Glutamatergic neuron (in vitro differentiated cells): ENCODE results near the gene ALPP. TPM values are rescaled to one million over a fixed set of nuclear protein-coding genes. Genes with fewer than 3 reads are reported as not detected.
"Not testable (repeated sequence)": the region's sequence is repeated elsewhere in the genome, so short reads cannot be mapped to it uniquely, and the experiment has no call there.

ENCODE experiments used
- DNase-seq: peaks from one replicate; pipeline ENCODE4 v3.0.0; 2022
- H3K27ac Mint-ChIP-seq: one replicate; pipeline ENCODE4 v1.8.0; 2020; ENCODE audit warnings: mild to moderate bottlenecking, mixed read lengths, inconsistent platforms; ENCODE audit not compliant: unreplicated experiment
- H3K27me3 Mint-ChIP-seq: one replicate; pipeline ENCODE4 v1.8.0; 2020; ENCODE audit warnings: mild to moderate bottlenecking, moderate library complexity, mixed read lengths, inconsistent platforms; ENCODE audit not compliant: unreplicated experiment
- H3K36me3 Mint-ChIP-seq: one replicate; pipeline ENCODE4 v1.8.0; 2020; ENCODE audit warnings: mild to moderate bottlenecking, mixed read lengths, inconsistent platforms; ENCODE audit not compliant: unreplicated experiment
- H3K4me1 Mint-ChIP-seq: one replicate; pipeline ENCODE4 v1.8.0; 2020; ENCODE audit warnings: mild to moderate bottlenecking, low read depth, mixed read lengths, inconsistent platforms; ENCODE audit not compliant: unreplicated experiment
- H3K4me3 Mint-ChIP-seq: one replicate; pipeline ENCODE4 v1.8.0; 2020; ENCODE audit warnings: mild to moderate bottlenecking, mixed read lengths, inconsistent platforms; ENCODE audit not compliant: unreplicated experiment
- H3K9me3 Mint-ChIP-seq: one replicate; pipeline ENCODE4 v1.8.0; 2020; ENCODE audit warnings: mild to moderate bottlenecking, moderate library complexity, mixed read lengths, inconsistent platforms; ENCODE audit not compliant: unreplicated experiment
- total RNA-seq: library from RNA; stranded (reverse); fragmentation: NEBNext Ultra II Directional; extraction: Animal tissue kit (Norgen Biotek cat#: 25700); gene quantifications from one replicate; pipeline ENCODE4 v1.2.1, GENCODE V29; 2021; ENCODE audit not compliant: unreplicated experiment
- TF ChIP-seq, protein P1 (sequence below): fragments of 200-600 bp; sonication (generic); IDR thresholded peaks from one replicate; pipeline ENCODE4 v1.5.0; 2021; ENCODE audit not compliant: partially characterized antibody, unreplicated experiment

The ALPP gene
- total RNA-seq, 1 donor from 2014 or later: 0.34 TPM

DNA sequence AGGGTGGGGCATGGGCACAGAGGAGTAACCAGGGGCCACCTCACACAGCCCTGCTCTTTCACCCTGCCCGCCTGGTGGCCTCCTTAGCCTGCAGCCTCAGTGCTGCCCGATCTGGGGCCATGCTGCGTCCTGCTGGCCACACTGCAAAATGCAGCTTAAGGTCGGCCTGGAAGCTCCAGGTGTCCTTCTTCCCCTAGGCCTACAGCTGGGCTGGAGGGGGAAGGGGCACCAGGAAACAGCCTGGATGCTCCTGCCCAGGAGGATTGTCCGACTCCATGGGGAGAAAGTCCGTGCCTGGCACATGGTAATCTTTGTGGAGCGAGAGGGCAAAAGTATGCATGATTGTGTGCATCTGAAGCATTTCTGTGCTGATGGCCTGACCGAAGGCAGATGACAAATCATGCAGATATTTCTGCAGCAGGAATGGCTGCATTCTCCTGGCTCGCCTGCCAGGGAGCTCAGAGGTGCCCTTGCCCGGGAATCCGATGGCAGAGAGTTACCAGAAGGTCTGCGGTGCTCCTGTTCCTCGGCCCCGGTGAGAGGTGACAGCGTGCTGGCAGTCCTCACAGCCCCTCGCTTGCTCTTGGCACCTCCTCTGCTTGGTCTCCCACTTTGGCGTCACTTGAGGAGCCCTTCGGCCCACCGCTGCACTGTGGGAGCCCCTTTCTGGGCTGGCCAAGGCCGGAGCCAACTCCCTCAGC is 12.8 kb upstream of the ALPP start:
- DNase-seq: peak; percentile 78
- Mint-ChIP-seq H3K4me1 (no peaks in the 10 kb centered on the region), H3K9me3 (peaks cover 3% of the 10 kb centered on the region), H3K27me3 (no peaks in the 10 kb centered on the region), H3K27ac (no peak overlapping the region), H3K4me3 (no peak overlapping the region), H3K36me3 (no peaks in the 10 kb centered on the region)
- TF ChIP-seq, protein P1, sequence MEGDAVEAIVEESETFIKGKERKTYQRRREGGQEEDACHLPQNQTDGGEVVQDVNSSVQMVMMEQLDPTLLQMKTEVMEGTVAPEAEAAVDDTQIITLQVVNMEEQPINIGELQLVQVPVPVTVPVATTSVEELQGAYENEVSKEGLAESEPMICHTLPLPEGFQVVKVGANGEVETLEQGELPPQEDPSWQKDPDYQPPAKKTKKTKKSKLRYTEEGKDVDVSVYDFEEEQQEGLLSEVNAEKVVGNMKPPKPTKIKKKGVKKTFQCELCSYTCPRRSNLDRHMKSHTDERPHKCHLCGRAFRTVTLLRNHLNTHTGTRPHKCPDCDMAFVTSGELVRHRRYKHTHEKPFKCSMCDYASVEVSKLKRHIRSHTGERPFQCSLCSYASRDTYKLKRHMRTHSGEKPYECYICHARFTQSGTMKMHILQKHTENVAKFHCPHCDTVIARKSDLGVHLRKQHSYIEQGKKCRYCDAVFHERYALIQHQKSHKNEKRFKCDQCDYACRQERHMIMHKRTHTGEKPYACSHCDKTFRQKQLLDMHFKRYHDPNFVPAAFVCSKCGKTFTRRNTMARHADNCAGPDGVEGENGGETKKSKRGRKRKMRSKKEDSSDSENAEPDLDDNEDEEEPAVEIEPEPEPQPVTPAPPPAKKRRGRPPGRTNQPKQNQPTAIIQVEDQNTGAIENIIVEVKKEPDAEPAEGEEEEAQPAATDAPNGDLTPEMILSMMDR: peak; percentile 69

DNA sequence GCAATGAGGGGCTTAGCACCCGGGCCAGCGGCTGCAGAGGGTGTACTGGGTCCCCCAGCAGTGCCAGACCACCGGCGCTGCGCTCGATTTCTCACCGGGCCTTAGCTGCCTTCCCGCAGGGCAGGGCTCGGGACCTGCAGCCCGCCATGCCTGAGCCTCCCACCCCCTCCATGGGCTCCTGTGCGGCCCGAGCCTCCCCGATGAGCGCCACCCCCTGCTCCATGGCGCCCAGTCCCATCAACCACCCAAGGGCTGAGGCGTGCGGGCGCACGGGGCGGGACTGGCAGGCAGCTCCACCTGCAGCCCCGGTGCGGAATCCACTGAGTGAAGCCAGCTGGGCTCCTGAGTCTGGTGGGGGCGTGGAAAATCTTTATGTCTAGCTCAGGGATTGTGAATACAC is 12.1 kb upstream of the ALPP start:
- H3K27me3 Mint-ChIP-seq, H3K4me1 Mint-ChIP-seq, DNase-seq, H3K27ac Mint-ChIP-seq, H3K9me3 Mint-ChIP-seq, H3K4me3 Mint-ChIP-seq, H3K36me3 Mint-ChIP-seq: not testable (repeated sequence)

DNA sequence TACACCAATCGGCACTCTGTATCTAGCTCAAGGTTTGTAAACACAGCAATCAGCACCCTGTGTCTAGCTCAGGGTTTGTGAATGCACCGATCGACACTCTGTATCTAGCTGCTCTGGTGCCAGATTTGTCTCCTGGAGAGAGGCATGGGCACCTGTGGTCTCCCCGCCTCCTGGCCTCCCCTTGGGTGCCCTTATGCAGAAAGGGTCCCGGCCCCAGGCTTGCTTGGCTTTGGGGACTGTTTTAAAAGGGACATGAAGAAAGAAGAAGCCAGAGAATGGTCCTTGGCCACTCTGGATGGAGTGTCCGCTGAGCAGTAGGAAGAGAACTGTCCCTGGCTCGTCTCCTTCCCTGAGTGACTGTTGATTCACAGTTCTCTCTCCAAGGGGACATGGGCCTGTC is 11.5 kb upstream of the ALPP start:
- H3K4me3 Mint-ChIP-seq: no peak overlapping the region
- DNase-seq: no peak
- no peaks in the 10 kb centered on the region for H3K27me3 Mint-ChIP-seq
- H3K4me1 Mint-ChIP-seq: no peaks in the 10 kb centered on the region
- H3K36me3 Mint-ChIP-seq: no peaks in the 10 kb centered on the region
- peaks cover 3% of the 10 kb centered on the region for H3K9me3 Mint-ChIP-seq
- TF ChIP-seq, protein P1: no peak
- H3K27ac Mint-ChIP-seq: no peak overlapping the region

DNA sequence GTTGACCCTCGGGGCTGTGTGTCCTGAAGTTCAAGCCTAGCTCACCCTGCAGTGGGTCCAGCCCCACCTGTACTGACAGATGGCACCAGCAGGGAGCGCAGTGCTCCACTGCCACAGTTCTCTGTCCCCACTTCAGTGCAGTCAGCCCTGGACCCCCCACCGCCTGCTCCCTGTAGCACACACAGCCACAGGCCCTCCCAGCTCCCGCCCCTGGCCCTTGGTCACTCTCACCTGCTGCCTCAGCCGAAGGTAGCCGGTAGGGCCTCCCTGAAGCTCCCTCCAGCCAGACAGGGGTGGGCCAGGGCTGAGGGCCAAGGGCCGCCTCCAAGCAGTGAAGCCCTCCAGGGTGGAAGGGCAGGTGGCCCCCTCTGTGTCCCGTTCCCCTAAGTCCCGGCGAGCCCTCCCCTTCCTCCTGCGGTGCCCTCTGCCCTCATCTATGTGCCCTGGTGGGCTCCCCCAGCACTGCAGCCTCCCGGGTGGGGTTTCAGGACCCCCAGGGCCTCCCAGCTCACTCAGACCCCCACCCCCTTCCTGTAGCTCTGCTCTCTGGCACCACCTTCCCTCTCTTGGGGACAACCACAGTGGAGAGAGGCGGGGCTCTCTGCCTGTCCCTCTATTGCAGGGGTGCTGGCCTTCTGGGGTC is 10.8 kb upstream of the ALPP start:
- Mint-ChIP-seq H3K36me3 (no peaks in the 10 kb centered on the region), H3K27me3 (no peaks in the 10 kb centered on the region), H3K27ac (no peak overlapping the region), H3K4me3 (no peak overlapping the region), H3K9me3 (no peaks in the 10 kb centered on the region), H3K4me1 (no peaks in the 10 kb centered on the region)
- TF ChIP-seq, protein P1: peak; percentile 5
- peak; percentile 32 for DNase-seq

DNA sequence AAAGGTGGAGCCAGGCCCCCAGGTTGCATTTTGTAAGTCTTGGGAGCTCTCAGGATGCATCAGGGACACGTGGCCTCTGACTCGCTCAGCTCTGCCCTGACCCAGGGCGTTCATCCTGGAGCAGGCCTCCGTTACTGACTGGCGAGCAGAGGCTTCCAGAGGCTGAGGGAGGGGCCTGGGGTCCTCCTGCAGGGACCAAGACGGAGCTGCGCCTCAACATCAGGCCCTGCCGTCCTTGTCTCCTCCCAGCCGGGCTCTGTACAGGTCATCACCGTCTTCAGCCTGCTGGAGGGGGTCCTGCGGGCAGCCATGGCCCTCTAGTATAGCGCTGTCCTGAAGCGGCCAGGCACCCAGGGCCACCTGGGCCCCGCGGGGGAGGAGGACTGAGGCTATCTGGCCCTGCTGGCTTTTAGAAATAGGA is 10.2 kb upstream of the ALPP start:
- DNase-seq: no peak
- TF ChIP-seq, protein P1: no peak
- Mint-ChIP-seq H3K9me3 (no peaks in the 10 kb centered on the region), H3K27me3 (no peaks in the 10 kb centered on the region), H3K4me1 (no peaks in the 10 kb centered on the region), H3K4me3 (no peak overlapping the region), H3K27ac (no peak overlapping the region), H3K36me3 (no peaks in the 10 kb centered on the region)
